Right cardiac atrium (tissue), 5 donors: ENCODE measurements around the gene DLG2. TPM values are rescaled to one million over a fixed set of nuclear protein-coding genes. Genes with fewer than 3 reads are reported as not detected.

ENCODE experiments used
- ATAC-seq, 2 donors: fragments of 200-7000 bp; cut with Tn5 transposase; one replicate each; pipeline versions ENCODE4 v1.8.0 to v1.9.1; 2020; ENCODE audit warnings: moderate library complexity in 2 of 2, mild to moderate bottlenecking in 1 of 2
- DNase-seq, 3 donors: peaks; one replicate each; pipeline ENCODE4 v3.0.0-alpha.2; 2020
- H3K27ac ChIP-seq: one replicate; pipeline ENCODE4 v1.5.1; 2013; ENCODE audit warnings: mild to moderate bottlenecking, low read length, control low read depth, moderate library complexity
- H3K27me3 ChIP-seq: one replicate; pipeline ENCODE4 v1.6.1; 2013; ENCODE audit not compliant: control insufficient read depth, insufficient read depth
- H3K4me1 ChIP-seq: one replicate; pipeline ENCODE4 v1.6.1; 2013; ENCODE audit warnings: low read length; ENCODE audit not compliant: control insufficient read depth, insufficient read depth
- H3K4me3 ChIP-seq: one replicate; pipeline ENCODE4 v1.5.1; 2013; ENCODE audit warnings: low read length, control low read depth
- H3K9me3 ChIP-seq: one replicate; pipeline ENCODE4 v1.6.1; 2013; ENCODE audit warnings: low read length; ENCODE audit not compliant: control insufficient read depth
- WGBS: extraction: QIAGEN DNeasy Blood & Tissue Kit; methylation state at CpG from one replicate; pipeline ENCODE4 v1.1.7; 2013; 5-methylcytosine and 5-hydroxymethylcytosine counted together
- intact Hi-C, 4 donors: fragments of 100-400 bp; cut with DNase I; formaldehyde crosslinking; loops; one replicate each; pipeline versions ENCODE4 v1.11.0 to v1.14.0; 2022 to 2023
- polyA plus RNA-seq: library from polyadenylated mRNA; stranded (reverse); fragments of 200-250 nt; gene quantifications from one replicate; pipeline ENCODE4 v1.2.3, GENCODE V29; 2013
- total RNA-seq, 4 donors: library from RNA; stranded (reverse); fragmentation: NEBNext Ultra II Directional; extraction: Animal tissue kit (Norgen Biotek cat#: 25700); gene quantifications; one replicate each; pipeline ENCODE4 v1.2.1, GENCODE V29; 2021
- donor health status: healthy with polysubstance abuse.
- donor health status: DM: no; HTN: yes; CAD: no.
- donor health status: DM: no; HTN: no; CAD: no.
- donor health status: DM: no; HTN: yes; CAD: no; lungs with severe emphysema.
- donor health status: DM: yes; HTN: yes; CAD: no.

The DLG2 gene
- total and polyA plus RNA-seq, 5 donors: 2.3 to 10.5 (median 9.4) TPM

DNA sequence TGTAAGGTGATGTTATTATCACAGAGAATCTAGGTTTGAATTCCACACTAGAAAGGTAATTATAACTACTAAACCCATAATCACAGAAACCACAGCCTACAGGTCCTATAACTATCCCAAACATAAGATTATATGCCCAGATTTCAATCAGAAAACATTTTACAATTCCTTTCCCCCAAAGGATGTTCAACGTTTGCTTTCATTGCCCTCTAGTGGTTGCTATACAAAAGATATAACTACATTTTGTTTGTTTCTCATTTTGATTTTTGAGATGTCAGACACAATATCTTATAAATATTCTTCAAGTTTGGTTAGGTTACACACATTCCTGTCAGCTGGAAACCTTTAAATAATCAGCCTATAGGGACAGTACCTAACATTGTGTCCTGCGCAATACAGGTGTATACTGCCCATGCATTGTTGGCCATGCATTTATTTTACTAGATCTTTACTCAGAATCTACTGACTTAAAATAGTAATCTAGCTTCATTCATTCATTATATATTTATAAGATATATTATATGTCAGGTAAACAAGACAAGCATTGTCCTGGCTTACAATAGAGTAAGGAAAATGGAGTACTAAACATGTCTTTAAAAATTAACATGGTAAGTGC lies 1810.5 kb downstream of the DLG2 start:
- ATAC-seq (no peak), DNase-seq (no peak)
- Histone ChIP-seq H3K4me1 (no peaks in the 10 kb centered on the region), H3K9me3 (no peaks in the 10 kb centered on the region), H3K4me3 (no peak overlapping the region), H3K27ac (no peak overlapping the region), H3K27me3 (no peaks in the 10 kb centered on the region)
- intact Hi-C loops: loop anchor here (5.0 to 10.0 kb wide), 3 partner anchors 522 to 1132 kb away; no protein-coding TSS in a partner anchor
- 45% methylated on average over 2 of the region's 2 CpGs for WGBS

GRCh38 chr11:83815736-83816135 lies 1811.4 kb downstream of the DLG2 start:
- intact Hi-C loops: loop anchor here (5.0 to 10.0 kb wide), 3 partner anchors 521 to 1131 kb away; no protein-coding TSS in a partner anchor
- no peak for DNase-seq

GRCh38 chr11:83813296-83813695 lies 1813.8 kb downstream of the DLG2 start:
- DNase-seq (no peak), ATAC-seq (no peak)
- intact Hi-C loops: loop anchor here in 1 of 4 donors (10.0 kb wide), 2 partner anchors 518 to 1128 kb away; no protein-coding TSS in a partner anchor
- no peaks in the 10 kb centered on the region for H3K4me1 ChIP-seq
- no peaks in the 10 kb centered on the region for H3K27me3 ChIP-seq
- H3K27ac ChIP-seq: no peak overlapping the region
- no peak overlapping the region for H3K4me3 ChIP-seq
- 71% methylated on average over 3 of the region's 3 CpGs for WGBS
- H3K9me3 ChIP-seq: no peaks in the 10 kb centered on the region

More at GRCh38 chr11:83815736-83816135, 1811.4 kb downstream of the DLG2 start:
- WGBS: 38% methylated on average over 1 of the region's 1 CpG
- Histone ChIP-seq H3K27ac (no peak overlapping the region), H3K4me3 (no peak overlapping the region), H3K9me3 (no peaks in the 10 kb centered on the region), H3K27me3 (no peaks in the 10 kb centered on the region), H3K4me1 (no peaks in the 10 kb centered on the region)
- ATAC-seq: no peak

GRCh38 chr11:83809274-83809673 lies 1817.9 kb downstream of the DLG2 start:
- intact Hi-C loops: no loop called here
- H3K4me1 ChIP-seq: no peaks in the 10 kb centered on the region

GRCh38 chr11:83801799-83802198 lies 1825.3 kb downstream of the DLG2 start:
- WGBS: 78% methylated on average over 1 of the region's 1 CpG
- intact Hi-C loops: no loop called here
- ATAC-seq: no peak
- H3K27ac ChIP-seq: no peak overlapping the region
- no peaks in the 10 kb centered on the region for H3K9me3 ChIP-seq
- no peaks in the 10 kb centered on the region for H3K27me3 ChIP-seq
- no peak for DNase-seq
- no peaks in the 10 kb centered on the region for H3K4me1 ChIP-seq
- no peak overlapping the region for H3K4me3 ChIP-seq

More at GRCh38 chr11:83809274-83809673, 1817.9 kb downstream of the DLG2 start:
- ATAC-seq (no peak), DNase-seq (no peak)
- no peaks in the 10 kb centered on the region for H3K27me3 ChIP-seq
- no peak overlapping the region for H3K4me3 ChIP-seq
- no peak overlapping the region for H3K27ac ChIP-seq
- H3K9me3 ChIP-seq: no peaks in the 10 kb centered on the region

DNA sequence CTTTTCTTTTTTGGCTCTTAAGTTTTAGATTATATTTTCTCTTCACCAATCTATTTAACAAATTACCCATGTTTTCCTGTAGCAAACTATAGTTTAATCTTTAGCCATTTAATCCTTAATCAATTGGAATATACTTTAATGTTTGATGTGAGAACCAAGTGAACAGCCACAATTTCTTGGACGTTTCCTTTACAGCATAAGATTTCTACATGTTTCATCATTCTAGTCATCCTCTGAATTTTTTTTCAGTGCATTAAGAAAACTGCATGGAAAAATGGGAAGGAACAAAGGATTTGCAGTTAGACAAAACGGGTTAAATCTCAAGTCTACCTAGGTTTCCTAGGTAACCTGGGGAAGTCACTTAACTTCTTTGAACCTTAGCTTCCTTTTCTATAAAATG lies 1833.8 kb downstream of the DLG2 start:
- DNase-seq (no peak), ATAC-seq (no peak)
- Histone ChIP-seq H3K4me1 (no peaks in the 10 kb centered on the region), H3K9me3 (no peaks in the 10 kb centered on the region), H3K27ac (no peak overlapping the region), H3K27me3 (no peaks in the 10 kb centered on the region), H3K4me3 (no peak overlapping the region)
- intact Hi-C loops: no loop called here
- 64% methylated on average over 2 of the region's 2 CpGs for WGBS

DNA sequence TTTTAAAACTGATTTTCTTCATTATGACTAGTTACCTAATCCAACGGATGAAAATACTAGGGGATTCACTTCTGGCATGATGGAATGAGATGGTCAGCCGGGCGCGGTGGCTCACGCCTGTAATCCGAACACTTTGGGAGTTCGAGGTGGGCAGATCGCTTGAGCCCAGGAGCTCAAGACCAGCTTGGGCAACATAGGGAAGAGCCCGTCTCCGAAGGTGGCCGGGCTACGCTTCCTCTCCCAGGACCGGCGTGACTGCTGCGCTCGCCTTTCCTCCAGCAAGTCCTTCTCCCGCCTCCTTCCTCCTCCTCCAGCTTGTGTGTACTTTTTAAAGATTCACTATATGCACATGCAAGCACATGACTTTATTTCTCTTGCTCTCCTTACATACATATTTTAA lies 1835.6 kb downstream of the DLG2 start:
- H3K4me3 ChIP-seq: no peak overlapping the region
- 94% methylated on average over 17 of the region's 17 CpGs for WGBS
- no peaks in the 10 kb centered on the region for H3K4me1 ChIP-seq
- ATAC-seq: no peak
- no peaks in the 10 kb centered on the region for H3K9me3 ChIP-seq
- DNase-seq: no peak
- H3K27me3 ChIP-seq: no peaks in the 10 kb centered on the region
- H3K27ac ChIP-seq: no peak overlapping the region
- intact Hi-C loops: no loop called here

DNA sequence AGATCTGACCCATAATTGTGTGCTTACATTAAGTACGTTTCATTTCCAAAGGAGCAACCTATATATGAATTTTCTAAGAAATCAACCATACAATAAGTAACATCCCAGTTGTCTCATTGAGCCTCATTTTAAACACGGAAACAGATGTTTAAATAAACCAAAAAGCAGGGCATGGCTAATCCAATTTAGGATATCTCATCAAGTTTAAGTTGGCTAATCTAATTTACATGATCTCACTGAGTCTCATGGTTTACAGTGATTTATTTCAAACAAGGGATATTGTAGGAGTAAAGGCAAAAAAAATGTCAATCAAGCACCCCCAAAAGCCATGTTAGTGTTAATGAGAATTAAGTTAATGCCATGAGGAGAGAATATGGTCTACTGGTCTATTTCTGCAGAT lies 1841.2 kb downstream of the DLG2 start:
- Histone ChIP-seq H3K9me3 (no peaks in the 10 kb centered on the region), H3K4me1 (no peaks in the 10 kb centered on the region), H3K4me3 (no peak overlapping the region), H3K27me3 (no peaks in the 10 kb centered on the region), H3K27ac (no peak overlapping the region)
- DNase-seq (no peak), ATAC-seq (no peak)
- WGBS: 84% methylated on average over 2 of the region's 2 CpGs
- intact Hi-C loops: no loop called here

- ATAC-seq (no peak), DNase-seq (no peak)
- no peak overlapping the region for H3K27ac ChIP-seq
- H3K27me3 ChIP-seq: no peaks in the 10 kb centered on the region
- H3K9me3 ChIP-seq: no peaks in the 10 kb centered on the region
- intact Hi-C loops: no loop called here
- WGBS: 84% methylated on average over 1 of the region's 1 CpG
- no peaks in the 10 kb centered on the region for H3K4me1 ChIP-seq
- H3K4me3 ChIP-seq: no peak overlapping the region
Measured at GRCh38 chr11:83784419-83784818, 1842.7 kb downstream of the DLG2 start.

GRCh38 chr11:83782329-83782728 lies 1844.8 kb downstream of the DLG2 start:
- Histone ChIP-seq H3K27ac (no peak overlapping the region), H3K27me3 (no peaks in the 10 kb centered on the region), H3K9me3 (no peaks in the 10 kb centered on the region), H3K4me3 (no peak overlapping the region), H3K4me1 (no peaks in the 10 kb centered on the region)
- no peak for DNase-seq
- no peak for ATAC-seq
- intact Hi-C loops: no loop called here
- 47% methylated on average over 1 of the region's 1 CpG for WGBS

GRCh38 chr11:83779876-83780275 lies 1847.3 kb downstream of the DLG2 start:
- intact Hi-C loops: no loop called here
- H3K4me3 ChIP-seq: no peak overlapping the region
- no peak for DNase-seq
- WGBS: 88% methylated on average over 4 of the region's 4 CpGs
- no peak overlapping the region for H3K27ac ChIP-seq
- no peaks in the 10 kb centered on the region for H3K9me3 ChIP-seq
- H3K4me1 ChIP-seq: peaks cover 1% of the 10 kb centered on the region
- H3K27me3 ChIP-seq: no peaks in the 10 kb centered on the region
- no peak for ATAC-seq

DNA sequence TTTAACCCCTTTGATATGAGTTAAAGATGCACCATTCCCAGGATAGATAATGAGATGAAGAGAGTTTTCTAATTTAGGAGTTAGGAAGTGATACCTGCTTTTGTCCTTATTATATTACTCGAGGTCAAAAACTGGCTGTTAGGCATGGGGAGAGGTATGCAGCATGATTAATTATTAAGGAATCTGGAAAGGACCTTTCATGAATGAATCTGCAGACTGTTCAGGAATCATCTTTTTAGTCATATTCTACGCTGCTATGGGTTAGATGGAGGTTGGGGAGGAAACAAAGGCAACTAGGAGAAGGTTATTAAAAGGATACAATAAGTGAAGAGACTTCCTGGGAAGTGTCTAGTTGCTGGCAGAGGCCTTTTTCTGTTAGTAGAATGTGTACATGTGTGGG lies 1848.5 kb downstream of the DLG2 start:
- ATAC-seq (no peak), DNase-seq (no peak)
- WGBS: 59% methylated on average over 2 of the region's 2 CpGs
- Histone ChIP-seq H3K27me3 (no peaks in the 10 kb centered on the region), H3K4me3 (no peak overlapping the region), H3K27ac (no peak overlapping the region), H3K9me3 (no peaks in the 10 kb centered on the region), H3K4me1 (peaks cover 2% of the 10 kb centered on the region)
- intact Hi-C loops: no loop called here
